HFFc6 (cell line): ENCODE data around the gene SPTLC3. TPM values are rescaled to one million over a fixed set of nuclear protein-coding genes. Genes with fewer than 3 reads are reported as not detected.

Experiments used
- DNase-seq: peaks from one replicate; pipeline ENCODE4 v3.0.0-alpha.2; 2018
- H3K27ac Mint-ChIP-seq: 2 replicates; pipeline ENCODE4 v1.8.0; 2020; ENCODE audit warnings: mild to moderate bottlenecking, mixed read lengths
- H3K27me3 Mint-ChIP-seq: 2 replicates; pipeline ENCODE4 v1.8.0; 2021; ENCODE audit warnings: mild to moderate bottlenecking, moderate library complexity, mixed read lengths; ENCODE audit not compliant: insufficient read depth
- H3K36me3 Mint-ChIP-seq: 2 replicates; pipeline ENCODE4 v1.8.0; 2021; ENCODE audit warnings: low read depth, mixed read lengths
- H3K4me1 Mint-ChIP-seq: 2 replicates; pipeline ENCODE4 v1.8.0; 2020; ENCODE audit warnings: low read depth, mixed read lengths
- H3K4me3 Mint-ChIP-seq: 2 replicates; pipeline ENCODE4 v1.8.0; 2020; ENCODE audit warnings: mild to moderate bottlenecking, moderate library complexity, mixed read lengths
- H3K9me3 Mint-ChIP-seq: 2 replicates; pipeline ENCODE4 v1.8.0; 2020; ENCODE audit warnings: mild to moderate bottlenecking, mixed read lengths
- CTCF ChIP-seq: fragments of 200-600 bp; sonication (generic); IDR thresholded peaks from 2 replicates; pipeline ENCODE4 v1.5.0; 2021; ENCODE audit warnings: antibody characterized with exemption, mild to moderate bottlenecking
- total RNA-seq, 6 experiments: library from RNA; stranded (reverse); fragmentation: NEBNext Ultra II Directional; extraction: Animal tissue kit (Norgen Biotek cat#: 25700); gene quantifications; 2 replicates in 1 of 6; 3 replicates in 5 of 6; pipeline ENCODE4 v1.2.3, GENCODE V29; 2021

Gene SPTLC3
- total RNA-seq, 6 experiments from 2014 or later, result not detected

GRCh38 chr20:12989586-12990115, 19.1 kb upstream of the SPTLC3 start:
- no peaks in the 10 kb centered on the region for H3K4me1 Mint-ChIP-seq
- no peak overlapping the region for H3K27ac Mint-ChIP-seq
- no peaks in the 10 kb centered on the region for H3K36me3 Mint-ChIP-seq
- no peak overlapping the region for H3K4me3 Mint-ChIP-seq
- H3K9me3 Mint-ChIP-seq, result peaks cover 45% of the 10 kb centered on the region
- TF ChIP-seq CTCF, result no peak
- DNase-seq, result no peak
- no peaks in the 10 kb centered on the region; the same call in 1 of the 2 replicates for H3K27me3 Mint-ChIP-seq

DNA sequence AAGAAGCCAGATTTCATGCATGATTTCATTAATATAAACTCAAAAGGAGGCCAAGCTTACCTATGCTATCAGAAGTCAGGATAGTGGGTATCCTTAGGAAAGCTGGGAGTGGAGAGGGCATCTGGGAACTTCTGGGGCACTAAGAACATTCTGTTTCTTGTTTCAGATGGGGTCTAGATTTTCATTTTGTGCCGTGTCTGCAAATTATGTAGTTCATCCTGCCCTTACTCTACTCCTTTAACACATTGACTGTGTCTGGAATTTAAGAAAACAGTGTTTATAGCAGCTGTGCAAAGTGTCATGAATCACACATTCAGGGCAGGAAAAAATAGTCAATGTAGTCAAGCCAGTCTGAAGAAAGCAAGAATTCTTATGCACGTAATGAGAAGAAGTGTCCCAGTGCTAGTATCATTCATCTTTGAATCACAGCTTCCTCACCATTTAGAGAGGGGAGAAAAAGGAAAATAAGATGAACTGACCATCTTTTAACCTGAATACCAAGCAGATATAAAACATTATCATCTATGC, 11.6 kb upstream of the SPTLC3 start:
- Mint-ChIP-seq H3K4me3 (no peak overlapping the region), H3K27ac (no peak overlapping the region), H3K36me3 (no peaks in the 10 kb centered on the region), H3K9me3 (peaks cover 47% of the 10 kb centered on the region), H3K27me3 (peaks cover 3% of the 10 kb centered on the region), H3K4me1 (no peaks in the 10 kb centered on the region)
- no peak for TF ChIP-seq CTCF
- no peak for DNase-seq

- Mint-ChIP-seq H3K4me1 (no peaks in the 10 kb centered on the region), H3K27ac (no peak overlapping the region), H3K36me3 (no peaks in the 10 kb centered on the region), H3K9me3 (peaks cover 52% of the 10 kb centered on the region), H3K27me3 (peaks cover 3% of the 10 kb centered on the region), H3K4me3 (no peak overlapping the region)
- TF ChIP-seq CTCF, result no peak
- DNase-seq, result no peak
Measured at GRCh38 chr20:12998046-12998445, 10.7 kb upstream of the SPTLC3 start.

GRCh38 chr20:12999201-12999600, 9.6 kb upstream of the SPTLC3 start:
- Mint-ChIP-seq H3K27ac (no peak overlapping the region), H3K9me3 (peaks cover 54% of the 10 kb centered on the region), H3K36me3 (no peaks in the 10 kb centered on the region), H3K4me3 (no peak overlapping the region), H3K27me3 (peaks cover 3% of the 10 kb centered on the region), H3K4me1 (no peaks in the 10 kb centered on the region)
- TF ChIP-seq CTCF, result no peak
- DNase-seq, result no peak

DNA sequence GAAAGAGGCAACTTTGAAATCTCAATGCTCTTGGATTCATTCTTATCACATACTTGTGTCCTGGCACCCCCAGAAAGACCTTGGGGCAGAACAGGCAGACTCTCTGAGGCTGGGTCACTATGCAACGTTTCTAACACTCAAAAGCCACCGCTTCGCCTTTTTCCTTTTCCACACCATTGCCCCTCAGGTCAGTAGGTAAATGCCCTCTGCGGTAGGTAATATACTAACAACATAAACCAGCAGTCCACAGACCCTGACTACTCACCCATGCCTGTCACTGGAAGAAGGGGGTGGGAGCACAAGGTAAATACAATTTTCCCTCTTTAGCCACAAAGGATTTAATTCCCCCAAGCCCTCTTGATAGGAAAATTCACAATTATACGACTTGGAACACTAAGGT, 6.5 kb upstream of the SPTLC3 start:
- no peaks in the 10 kb centered on the region for H3K4me1 Mint-ChIP-seq
- no peaks in the 10 kb centered on the region for H3K36me3 Mint-ChIP-seq
- DNase-seq, result no peak
- no peak for TF ChIP-seq CTCF
- no peak overlapping the region for H3K4me3 Mint-ChIP-seq
- peaks cover 57% of the 10 kb centered on the region for H3K9me3 Mint-ChIP-seq
- peaks cover 3% of the 10 kb centered on the region for H3K27me3 Mint-ChIP-seq
- no peak overlapping the region for H3K27ac Mint-ChIP-seq
